ENCODE results near the gene UCP3.

The UCP3 gene

DNA sequence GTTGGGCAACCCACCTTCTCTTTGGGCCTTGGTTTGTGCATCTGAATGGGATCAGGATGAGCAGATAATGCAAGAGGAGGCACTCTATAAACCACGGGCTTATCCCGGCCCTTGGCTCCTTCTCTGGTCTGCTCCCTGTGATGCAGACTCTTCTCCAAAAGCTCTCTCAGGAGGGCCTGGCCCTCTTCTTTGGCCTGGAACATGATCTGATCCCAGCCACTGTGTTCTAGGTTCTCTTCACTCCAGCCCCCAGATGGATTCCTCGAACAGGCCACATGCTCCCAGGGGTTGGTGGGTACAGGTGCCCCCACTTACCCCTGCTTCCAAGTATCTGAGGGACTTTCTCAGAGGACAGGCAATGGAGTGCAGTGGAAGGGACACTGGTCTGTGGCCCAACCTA lies 8.7 kb upstream of the UCP3 start:
- no peak for DNase-seq

- DNase-seq: no peak
Measured at GRCh38 chr11:74015919-74016684, 7.2 kb upstream of the UCP3 start.

GRCh38 chr11:74014880-74015279 lies 6.0 kb upstream of the UCP3 start:
- DNase-seq: no peak

DNA sequence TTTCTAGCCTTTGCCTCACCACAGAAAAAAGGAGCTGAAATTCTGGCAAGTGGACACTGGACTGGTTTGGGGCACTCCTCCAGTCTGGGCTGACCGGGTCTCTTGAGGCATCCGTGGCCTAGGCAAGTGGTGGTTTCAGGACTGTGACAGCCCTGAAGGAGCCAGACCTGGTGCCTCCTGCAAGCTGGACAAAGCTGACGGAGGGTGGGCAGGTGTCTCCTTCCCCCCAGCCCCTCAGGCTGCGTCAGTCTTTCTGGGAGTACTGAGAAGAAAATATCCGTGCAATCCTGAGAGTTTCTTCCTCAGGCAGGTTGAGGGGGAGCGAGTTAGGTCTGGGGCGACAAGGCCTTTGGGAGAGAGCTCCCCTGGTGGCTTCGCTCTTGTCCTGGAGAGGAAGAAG lies 4.3 kb upstream of the UCP3 start:
- DNase-seq: no peak

GRCh38 chr11:74012074-74012809 lies 3.4 kb upstream of the UCP3 start:
- no peak for DNase-seq

DNA sequence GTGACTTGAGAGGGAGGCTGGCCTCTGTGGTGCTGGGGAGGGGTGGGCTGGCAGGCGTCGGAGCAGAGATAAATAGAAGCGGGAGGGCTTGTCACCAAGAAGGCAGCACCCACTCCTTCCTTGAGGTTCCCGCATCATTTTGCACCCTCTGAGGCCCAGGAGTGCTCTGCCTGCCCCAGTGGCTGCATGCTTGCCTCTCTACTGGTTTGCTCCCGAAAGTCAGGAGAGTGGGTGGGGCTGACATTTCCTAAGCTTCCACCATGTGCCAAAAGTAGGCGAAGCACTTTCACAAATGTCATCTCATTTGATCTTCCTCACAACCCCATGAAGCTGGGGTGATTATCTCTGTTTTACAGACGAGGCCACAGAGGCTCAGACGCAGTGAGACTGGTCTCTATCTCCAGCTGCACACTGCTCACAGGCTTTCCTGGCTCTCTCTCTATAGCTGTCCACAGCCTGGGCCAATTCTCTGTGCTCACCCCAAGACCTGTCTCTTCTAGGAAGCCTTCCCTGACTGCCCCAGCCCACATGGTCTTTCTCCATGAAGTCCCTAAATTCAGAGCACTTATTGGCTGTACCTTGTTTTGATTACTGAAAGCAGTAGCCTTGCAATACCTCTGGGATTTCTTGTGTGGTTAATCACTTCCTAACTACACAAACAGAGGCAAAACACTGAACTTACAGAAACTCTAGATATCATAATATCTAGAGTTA lies 2.6 kb upstream of the UCP3 start:
- no peak for DNase-seq

GRCh38 chr11:74010306-74011300 lies 1.7 kb upstream of the UCP3 start:
- no peak for DNase-seq

- no peak for DNase-seq
Measured at GRCh38 chr11:74009675-74010305, 905 bp upstream of the UCP3 start.

- no peak for DNase-seq
Measured at GRCh38 chr11:74009230-74009547, 304 bp upstream of the UCP3 start.

GRCh38 chr11:74007691-74008372 lies 1.1 kb downstream of the UCP3 start:
- DNase-seq: no peak

- DNase-seq: no peak
Measured at GRCh38 chr11:74006743-74007304, 2.1 kb downstream of the UCP3 start.

- no peak for DNase-seq
Measured at GRCh38 chr11:74005721-74006517, 3.0 kb downstream of the UCP3 start.

GRCh38 chr11:74004759-74005615 lies 3.9 kb downstream of the UCP3 start:
- DNase-seq: no peak

GRCh38 chr11:74004046-74004695 lies 4.7 kb downstream of the UCP3 start:
- DNase-seq: no peak

GRCh38 chr11:74002832-74003231 lies 6.1 kb downstream of the UCP3 start:
- DNase-seq: no peak

DNA sequence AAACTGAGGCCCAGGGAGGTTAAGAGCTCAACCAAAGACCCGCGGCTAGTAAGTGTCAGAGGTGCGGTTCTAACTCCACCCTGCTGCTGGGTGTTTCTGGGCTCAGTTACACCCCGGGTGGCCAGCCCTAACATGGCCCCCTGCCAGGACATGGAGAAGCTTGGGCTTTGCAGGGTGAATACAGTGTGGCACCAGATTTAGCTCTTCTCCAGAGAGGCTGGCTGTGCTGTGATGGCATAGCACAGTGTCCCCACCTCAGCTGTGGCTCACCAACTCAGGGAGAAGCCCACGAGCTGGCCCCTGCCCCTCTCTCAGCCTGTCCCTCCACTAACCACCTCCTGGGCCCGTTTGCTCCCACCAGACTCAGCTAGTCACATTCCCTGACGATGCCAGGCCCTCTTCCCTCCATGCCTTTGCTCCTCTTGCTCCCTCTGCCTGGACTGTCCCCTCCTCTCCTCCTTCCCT lies 7.0 kb downstream of the UCP3 start:
- no peak for DNase-seq

DNA sequence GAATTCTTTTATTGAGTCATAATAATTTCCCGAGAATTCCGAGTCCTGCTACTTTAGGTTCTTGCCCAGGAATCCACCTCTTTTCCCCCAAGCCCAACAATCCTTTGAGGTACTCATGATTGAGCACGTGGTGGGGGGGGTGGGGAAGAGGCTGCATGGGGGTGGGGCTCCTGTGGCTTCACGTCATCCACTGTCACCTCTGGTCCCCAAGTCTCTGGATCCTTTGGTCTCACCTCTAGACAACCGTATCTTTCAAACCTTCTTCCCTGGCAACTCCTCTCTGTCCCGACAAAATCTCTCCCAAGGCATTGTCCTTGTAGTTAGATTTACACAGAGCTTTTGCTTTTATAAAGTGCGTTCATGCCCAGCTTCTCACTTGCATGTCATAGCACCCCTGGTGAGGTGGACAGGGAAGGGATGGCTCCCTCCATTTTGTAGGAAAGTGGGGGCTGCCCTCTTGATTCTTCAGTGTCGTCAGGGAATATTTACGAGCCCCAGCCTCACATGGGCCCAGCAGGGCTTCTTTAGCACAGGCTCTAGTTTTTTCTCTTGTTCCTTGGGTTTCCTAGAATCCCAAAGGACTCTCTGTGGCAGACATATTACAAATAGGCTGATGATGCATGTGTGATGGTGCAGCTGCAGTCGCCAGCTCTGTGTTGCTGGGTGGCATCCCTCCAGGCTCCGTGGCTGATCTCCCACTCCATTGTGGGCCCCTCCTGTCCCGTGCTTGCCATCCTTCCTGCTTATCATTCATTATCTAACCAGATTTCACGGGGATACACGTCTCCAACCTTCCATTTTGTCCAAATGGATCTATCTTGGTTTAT lies 8.4 kb downstream of the UCP3 start:
- DNase-seq: no peak

All from NCI-H1436 treated with DMSO at 0.1 percent for 48 hours (cell line).